Hepatocyte (in vitro differentiated cells): ENCODE measurements around the gene PHOX2A.

Experiments used
- CTCF ChIP-seq: fragments of 200-600 bp; sonication (generic); IDR thresholded peaks from 2 replicates; pipeline ENCODE4 v1.5.1; 2016; ENCODE audit warnings: antibody characterized with exemption, mild to moderate bottlenecking; ENCODE audit not compliant: poor library complexity
- EZH2 ChIP-seq: fragments of 200-600 bp; sonication (generic); IDR thresholded peaks from 2 replicates; pipeline ENCODE4 v1.6.1; 2016; ENCODE audit warnings: antibody characterized with exemption, mild to moderate bottlenecking, borderline replicate concordance
- EZH2phosphoT487 ChIP-seq: fragments of 200-600 bp; sonication (generic); IDR thresholded peaks from one replicate; pipeline ENCODE4 v1.6.1; 2018; ENCODE audit warnings: antibody characterized with exemption, mild to moderate bottlenecking, low read depth, moderate library complexity; ENCODE audit not compliant: unreplicated experiment, severe bottlenecking

- TF ChIP-seq CTCF = no peak
- TF ChIP-seq EZH2 = no peak
- no peak for TF ChIP-seq EZH2phosphoT487
Observed at GRCh38 chr11:72292106-72292785, 48.3 kb upstream of the PHOX2A start.
